Parathyroid adenoma (tissue), 2 donors: Measurements from ENCODE around the gene COX19.

ENCODE experiments used
- H2AFZ ChIP-seq: fragments of 300-600 bp; sonication (generic); one replicate; pipeline ENCODE4 v1.7.0; 2017; ENCODE audit warnings: antibody characterized with exemption, mild to moderate bottlenecking
- H3K27ac ChIP-seq: fragments of 300-600 bp; sonication (generic); one replicate; pipeline ENCODE4 v1.7.0; 2017
- H3K27me3 ChIP-seq: fragments of 300-600 bp; sonication (generic); one replicate; pipeline ENCODE4 v1.7.0; 2017; ENCODE audit warnings: low read length; ENCODE audit not compliant: control insufficient read depth, insufficient read depth
- H3K36me3 ChIP-seq: fragments of 300-600 bp; sonication (generic); one replicate; pipeline ENCODE4 v1.7.0; 2017; ENCODE audit warnings: low read length; ENCODE audit not compliant: control insufficient read depth, insufficient read depth
- H3K4me1 ChIP-seq: fragments of 300-600 bp; sonication (generic); one replicate; pipeline ENCODE4 v1.7.0; 2017; ENCODE audit warnings: control low read depth
- H3K4me2 ChIP-seq: fragments of 300-600 bp; sonication (generic); one replicate; pipeline ENCODE4 v1.7.0; 2017; ENCODE audit warnings: low read length
- H3K4me3 ChIP-seq: fragments of 300-600 bp; sonication (generic); one replicate; pipeline ENCODE4 v1.7.0; 2017; ENCODE audit warnings: low read depth, low read length
- H3K79me2 ChIP-seq: fragments of 300-600 bp; sonication (generic); one replicate; pipeline ENCODE4 v1.7.0; 2017; ENCODE audit warnings: control low read depth
- H3K9ac ChIP-seq: fragments of 300-600 bp; sonication (generic); one replicate; pipeline ENCODE4 v1.7.0; 2017; ENCODE audit warnings: mild to moderate bottlenecking
- H3K9me3 ChIP-seq: fragments of 300-600 bp; sonication (generic); one replicate; pipeline ENCODE4 v1.7.0; 2017; ENCODE audit warnings: low read length; ENCODE audit not compliant: control insufficient read depth
- CTCF ChIP-seq: fragments of 300-600 bp; sonication (generic); IDR thresholded peaks from one replicate; pipeline ENCODE4 v1.7.0; 2017; ENCODE audit warnings: antibody characterized with exemption, mild to moderate bottlenecking
- donor health status: primary hyperparathyroidism.

The COX19 gene

GRCh38 chr7:931871-932650 is 43.3 kb downstream of the COX19 start:
- Histone ChIP-seq H3K36me3 (no peaks in the 10 kb centered on the region), H2AFZ (no peak overlapping the region), H3K27ac (no peak overlapping the region), H3K4me2 (no peak overlapping the region), H3K4me3 (no peak overlapping the region), H3K27me3 (no peaks in the 10 kb centered on the region), H3K9me3 (no peaks in the 10 kb centered on the region), H3K9ac (no peak overlapping the region), H3K79me2 (peaks cover 2% of the 10 kb centered on the region), H3K4me1 (no peaks in the 10 kb centered on the region)
- TF ChIP-seq CTCF, result no peak

- Histone ChIP-seq H3K27me3 (no peaks in the 10 kb centered on the region), H3K27ac (no peak overlapping the region), H3K36me3 (no peaks in the 10 kb centered on the region), H3K79me2 (peaks cover 2% of the 10 kb centered on the region), H3K4me2 (no peak overlapping the region), H2AFZ (no peak overlapping the region), H3K4me3 (no peak overlapping the region), H3K9me3 (no peaks in the 10 kb centered on the region), H3K4me1 (no peaks in the 10 kb centered on the region), H3K9ac (no peak overlapping the region)
- no peak for TF ChIP-seq CTCF
Observed at GRCh38 chr7:930975-931758, 44.2 kb downstream of the COX19 start.

- no peak for TF ChIP-seq CTCF
- Histone ChIP-seq H3K9me3 (no peaks in the 10 kb centered on the region), H3K27ac (no peak overlapping the region), H3K4me2 (no peak overlapping the region), H3K79me2 (peaks cover 2% of the 10 kb centered on the region), H3K36me3 (no peaks in the 10 kb centered on the region), H3K9ac (no peak overlapping the region), H3K4me3 (no peak overlapping the region), H2AFZ (no peak overlapping the region), H3K4me1 (no peaks in the 10 kb centered on the region), H3K27me3 (no peaks in the 10 kb centered on the region)
Observed at GRCh38 chr7:929311-929711, 46.0 kb downstream of the COX19 start.

- TF ChIP-seq CTCF, result no peak
Observed at GRCh38 chr7:927031-927671, 48.2 kb downstream of the COX19 start.

More at GRCh38 chr7:927031-927671, 48.2 kb downstream of the COX19 start:
- no peaks in the 10 kb centered on the region for H3K36me3 ChIP-seq
- H2AFZ ChIP-seq, result no peak overlapping the region
- H3K27me3 ChIP-seq, result no peaks in the 10 kb centered on the region
- no peak overlapping the region for H3K27ac ChIP-seq
- no peak overlapping the region for H3K9ac ChIP-seq
- H3K4me3 ChIP-seq, result no peak overlapping the region
- no peaks in the 10 kb centered on the region for H3K4me1 ChIP-seq
- no peak overlapping the region for H3K4me2 ChIP-seq
- H3K9me3 ChIP-seq, result no peaks in the 10 kb centered on the region
- H3K79me2 ChIP-seq, result peaks cover 2% of the 10 kb centered on the region
